ENCODE results near the gene HELT. TPM values are rescaled to one million over a fixed set of nuclear protein-coding genes. Genes with fewer than 3 reads are reported as not detected.
"Not testable (repeated sequence)": the region's sequence is repeated elsewhere in the genome, so short reads cannot be mapped to it uniquely, and the experiment has no call there.

The HELT gene
- not detected for total RNA-seq

GRCh38 chr4:185017964-185018772 lies at the start of gene HELT:
Gene HELT, plus strand, starts transcription at chr4:185018490. Its CDS starts 439 bp downstream, at chr4:185018929.
- Histone ChIP-seq H3K4me3 (no peak within 1 kb of the TSS), H3K27ac (no peak within 1 kb of the TSS), H3K4me1 (replicated peaks) (peaks cover 6% of the 10 kb centered on the region), H3K36me3 (no peaks in the 10 kb centered on the region), H3K9me3 (no peaks in the 10 kb centered on the region), H3K27me3 (replicated peaks; ENCODE audit: insufficient read depth) (peaks cover 53% of the 10 kb centered on the region)
- TF ChIP-seq POLR2A (IDR thresholded peaks at IDR 0.05) (no peak), POLR2AphosphoS5 (IDR thresholded peaks at IDR 0.05) (no peak), CTCF (IDR thresholded peaks at IDR 0.05) (no peak)
- 1% methylated on average over 58 of the region's 58 CpGs for WGBS
- no peak for DNase-seq (ENCODE audit: low spot score)
- intact Hi-C loops (cut with DNase I) = no loop called here

- 78% methylated on average over 5 of the region's 5 CpGs for WGBS
- TF ChIP-seq POLR2A (IDR thresholded peaks at IDR 0.05) = peak; percentile 39
- TF ChIP-seq POLR2AphosphoS5 (IDR thresholded peaks at IDR 0.05) = peak; percentile 40
- no peak for TF ChIP-seq CTCF (IDR thresholded peaks at IDR 0.05)
Observed at GRCh38 chr4:184968784-184969201, 49.5 kb upstream of the HELT start.

GRCh38 chr4:184969610-184970009 lies 48.7 kb upstream of the HELT start:
- Histone ChIP-seq H3K27me3 (replicated peaks; ENCODE audit: insufficient read depth) (no peaks in the 10 kb centered on the region), H3K27ac (no peak overlapping the region), H3K4me3 (no peak overlapping the region), H3K9me3 (no peaks in the 10 kb centered on the region), H3K4me1 (replicated peaks) (no peaks in the 10 kb centered on the region), H3K36me3 (no peaks in the 10 kb centered on the region)
- DNase-seq (ENCODE audit: low spot score) = no peak
- intact Hi-C loops (cut with DNase I) = no loop called here
- WGBS = 100% methylated on average over 5 of the region's 5 CpGs
- no peak for TF ChIP-seq POLR2A (IDR thresholded peaks at IDR 0.05)
- TF ChIP-seq POLR2AphosphoS5 (IDR thresholded peaks at IDR 0.05) = no peak
- no peak for TF ChIP-seq CTCF (IDR thresholded peaks at IDR 0.05)

More at GRCh38 chr4:184968784-184969201, 49.5 kb upstream of the HELT start:
- no peaks in the 10 kb centered on the region for H3K36me3 ChIP-seq
- no peak overlapping the region for H3K27ac ChIP-seq
- peak; percentile 69 for DNase-seq (ENCODE audit: low spot score)
- no peaks in the 10 kb centered on the region for H3K27me3 ChIP-seq (replicated peaks; ENCODE audit: insufficient read depth)
- H3K4me3 ChIP-seq = no peak overlapping the region
- intact Hi-C loops (cut with DNase I) = no loop called here
- no peaks in the 10 kb centered on the region for H3K4me1 ChIP-seq (replicated peaks)
- no peaks in the 10 kb centered on the region for H3K9me3 ChIP-seq

GRCh38 chr4:184972991-184973390 lies 45.3 kb upstream of the HELT start:
- Histone ChIP-seq H3K4me1 (replicated peaks) (no peaks in the 10 kb centered on the region), H3K36me3 (no peaks in the 10 kb centered on the region), H3K9me3 (no peaks in the 10 kb centered on the region), H3K27ac (no peak overlapping the region), H3K4me3 (no peak overlapping the region), H3K27me3 (replicated peaks; ENCODE audit: insufficient read depth) (no peaks in the 10 kb centered on the region)
- no peak for DNase-seq (ENCODE audit: low spot score)
- intact Hi-C loops (cut with DNase I) = no loop called here
- WGBS = 93% methylated on average over 7 of the region's 7 CpGs
- no peak for TF ChIP-seq CTCF (IDR thresholded peaks at IDR 0.05)
- TF ChIP-seq POLR2A (IDR thresholded peaks at IDR 0.05) = no peak
- TF ChIP-seq POLR2AphosphoS5 (IDR thresholded peaks at IDR 0.05) = no peak

DNA sequence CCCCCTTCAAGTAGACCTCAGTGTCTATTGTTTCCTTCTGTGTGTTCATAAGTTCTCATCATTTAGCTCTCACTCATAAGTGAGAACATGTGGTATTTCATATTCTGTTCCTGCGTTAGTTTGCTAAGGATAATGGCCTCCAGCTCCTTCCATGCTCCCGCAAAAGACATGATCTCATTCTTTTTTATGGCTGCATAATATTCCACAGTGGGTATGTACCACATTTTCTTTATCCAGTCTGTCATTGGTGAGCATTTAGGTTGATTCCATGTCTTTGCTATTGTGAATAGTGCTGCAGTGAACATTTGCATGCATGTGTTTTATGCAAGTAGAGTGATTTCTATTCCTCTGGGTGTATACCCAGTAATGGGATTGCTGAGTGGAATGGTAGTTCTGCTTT lies 41.9 kb upstream of the HELT start:
- H3K4me1 ChIP-seq (replicated peaks); DNase-seq (ENCODE audit: low spot score); H3K27me3 ChIP-seq (replicated peaks; ENCODE audit: insufficient read depth); H3K9me3 ChIP-seq; H3K27ac ChIP-seq; H3K4me3 ChIP-seq; intact Hi-C loops (cut with DNase I); H3K36me3 ChIP-seq: not testable (repeated sequence)
- WGBS = 98% methylated on average over 2 of the region's 2 CpGs
